K562 (cell line): ENCODE results near the gene KIF26A. TPM values are rescaled to one million over a fixed set of nuclear protein-coding genes. Genes with fewer than 3 reads are reported as not detected.

Experiments
- ATAC-seq: fragments of 200-7000 bp; cut with Tn5 transposase; 3 replicates; pipeline ENCODE4 v1.9.1; 2020; ENCODE audit warnings: moderate library complexity
- BruUV-seq: library from RNA; stranded (reverse); fragments of 400-500 nt; replicated peaks from 2 replicates; lab custom pipeline; 2021; lab: Mats Ljungman, UMichigan
- CTCF ChIA-PET: fragments of 300-600 bp; formaldehyde crosslinking; extraction: SDS; loops from one replicate; lab custom pipeline; 2021; ENCODE audit warnings: low intra/inter-chr PET ratio; lab: Yijun Ruan, JAX
- POLR2A ChIA-PET: fragments of 300-600, 350-650 bp; sonication (Branson Sonifier 250); formaldehyde crosslinking; extraction: SDS; loops from one replicate; lab custom pipeline; 2021; ENCODE audit warnings: antibody characterized with exemption, inconsistent platforms; lab: Yijun Ruan, JAX
- DNase-seq, 4 experiments: peaks; one replicate each; pipeline versions ENCODE4 v3.0.0 to v3.0.0-alpha.2; 2011 to 2018; ENCODE audit warnings: low spot score in 3 of 4, mixed read lengths in 3 of 4; ENCODE audit errors: extremely low read depth in 1 of 4
- FAIRE-seq: peaks from 2 replicates; lab custom pipeline; 2011; peaks lifted over from hg19 to GRCh38; lab: Jason Lieb, UNC
- H2AFZ ChIP-seq: 2 replicates; pipeline ENCODE4 v1.6.0; 2011; ENCODE audit warnings: low read depth, low read length, control low read depth, inconsistent platforms
- H3K27ac ChIP-seq: fragments of 200-600 bp; 3 replicates; pipeline ENCODE4 v1.8.0; 2011; ENCODE audit warnings: low read depth, mild to moderate bottlenecking, control low read depth, inconsistent platforms, low read length, moderate library complexity, mixed read lengths; ENCODE audit errors: extremely low read depth
- H3K27me3 ChIP-seq, 2 experiments: fragments of 300-600 bp in 1 of 2; 2 replicates in 1 of 2; 3 replicates in 1 of 2; pipeline versions ENCODE4 v1.6.0 to v1.8.0; 2011; ENCODE audit warnings: inconsistent platforms in 2 of 2, low read length in 2 of 2, mild to moderate bottlenecking in 1 of 2, mixed read lengths in 1 of 2, moderate library complexity in 1 of 2; ENCODE audit not compliant: control insufficient read depth in 2 of 2, insufficient read depth in 2 of 2
- H3K36me3 ChIP-seq: fragments of 300-600 bp; 3 replicates; pipeline ENCODE4 v1.8.0; 2011; ENCODE audit warnings: mild to moderate bottlenecking, low read length, inconsistent platforms; ENCODE audit not compliant: control insufficient read depth, insufficient read depth
- H3K4me1 ChIP-seq, 2 experiments: fragments of 200-600 bp in 1 of 2; replicated peaks in 1 of 2; 2 replicates in 1 of 2; 3 replicates in 1 of 2; pipeline versions ENCODE4 v1.5.1 to v1.8.0; 2011; ENCODE audit warnings: inconsistent platforms in 2 of 2, low read length in 2 of 2, mild to moderate bottlenecking in 1 of 2, mixed read lengths in 1 of 2, moderate library complexity in 1 of 2; ENCODE audit not compliant: control insufficient read depth in 2 of 2, insufficient read depth in 2 of 2
- H3K4me2 ChIP-seq: 2 replicates; pipeline ENCODE4 v1.6.1; 2011; ENCODE audit warnings: low read length, control low read depth, inconsistent platforms, mixed read lengths; ENCODE audit not compliant: insufficient read depth
- H3K4me3 ChIP-seq: fragments of 200-600 bp; sonication (generic), shearing (Covaris generic); 2 replicates; pipeline ENCODE4 v1.5.1; 2016; ENCODE audit warnings: control low read depth, inconsistent platforms
- H3K79me2 ChIP-seq: fragments of 200-600 bp; 3 replicates; pipeline ENCODE4 v1.8.0; 2011; ENCODE audit warnings: low read length, inconsistent platforms; ENCODE audit not compliant: control insufficient read depth, insufficient read depth
- H3K9ac ChIP-seq, 2 experiments: 2 replicates each; pipeline versions ENCODE4 v1.6.0 to v1.6.1; 2011; ENCODE audit warnings: low read depth in 2 of 2, low read length in 2 of 2, control low read depth in 1 of 2, inconsistent platforms in 1 of 2, mild to moderate bottlenecking in 1 of 2, mixed read lengths in 1 of 2; ENCODE audit not compliant: insufficient read depth in 1 of 2
- H3K9me1 ChIP-seq: one replicate; pipeline ENCODE4 v1.6.0; 2011; ENCODE audit warnings: inconsistent platforms, mild to moderate bottlenecking, low read length, moderate library complexity; ENCODE audit not compliant: control insufficient read depth, insufficient read depth
- H3K9me3 ChIP-seq: replicated peaks from 2 replicates; pipeline ENCODE4 v1.5.1; 2011; ENCODE audit warnings: low read depth, low read length, inconsistent platforms; ENCODE audit not compliant: control insufficient read depth, insufficient read depth
- H4K20me1 ChIP-seq: replicated peaks from 2 replicates; pipeline ENCODE4 v1.6.1; 2011; ENCODE audit warnings: low read length, inconsistent platforms, mixed read lengths; ENCODE audit not compliant: control insufficient read depth, insufficient read depth
- KDM1A ChIP-seq, 2 experiments: fragments of 450-650 bp; IDR thresholded peaks; 2 replicates each; pipeline ENCODE4 v1.6.1; 2016; ENCODE audit warnings: mild to moderate bottlenecking in 2 of 2
- WGBS: fragments of 100-300 bp; shearing (Covaris generic); methylation state at CpG from one replicate; pipeline ENCODE4 v1.1.6; 2016; ENCODE audit warnings: low coverage, mixed read lengths; ENCODE audit not compliant: insufficient coverage; ENCODE audit errors: missing lambda C conversion rate; 5-methylcytosine and 5-hydroxymethylcytosine counted together
- in situ Hi-C: fragments of 300-500 bp; cut with MboI; formaldehyde crosslinking; loops from 4 replicates; pipeline ENCODE4 v1.15.0; 2018; ENCODE audit warnings: inconsistent platforms, mixed read lengths
- intact Hi-C: fragments of 100-400 bp; cut with micrococcal nuclease; formaldehyde crosslinking; loops from 2 replicates; pipeline ENCODE4 v1.14.2; 2022
- polyA plus RNA-seq, 8 experiments: library from polyadenylated mRNA; depleted of rRNA in 4 of 8; stranded (reverse) in 5 of 8; unstranded in 3 of 8; fragments of >200 nt; fragmentation: Nextera tagmentation in 2 of 8; fragmentation: Illumina TruSeq in 1 of 8; extraction: Ambion mirVana in 2 of 8; extraction: Trizol in 1 of 8; gene quantifications; 2 replicates each; pipeline versions ENCODE4 v1.2.1 to v1.2.3, GENCODE V29; 2011 to 2014; ENCODE audit warnings: inconsistent platforms in 1 of 8, missing spikeins in 1 of 8
- total RNA-seq, 7 experiments: library from RNA; depleted of rRNA in 6 of 7; stranded (reverse); fragments of >200 nt in 6 of 7; fragmentation: Illumina TruSeq in 2 of 7; extraction: Trizol in 2 of 7; gene quantifications; 2 replicates each; pipeline versions ENCODE4 v1.2.1 to v1.2.3, GENCODE V29; 2011 to 2021; ENCODE audit warnings: low replicate concordance in 1 of 7
- TF ChIP-seq, protein P1 (sequence below): fragments of 250-450 bp; sonication (Bioruptor Pico); IDR thresholded peaks from 2 replicates; pipeline ENCODE4 v1.8.0; 2021; ENCODE audit warnings: moderate library complexity, mild to moderate bottlenecking, inconsistent platforms

KIF26A gene
- total and polyA plus RNA-seq, 9 of the 15 experiments (the other 6 are each of a cell fraction or from before 2014, with no cell fraction given): 0.04 TPM; not detected in 8

- H3K4me3 ChIP-seq: no peak overlapping the region
- no peak for ATAC-seq
- H3K9ac ChIP-seq: no peak overlapping the region
- intact Hi-C loops (no loop called here), in situ Hi-C loops (no loop called here)
- FAIRE-seq: no peak
- TF ChIP-seq KDM1A (IDR thresholded peaks at IDR 0.05): peak in 1 of 2 experiments; percentile 58; a peak in 1 of 4 replicates
- TF ChIP-seq, protein P1, sequence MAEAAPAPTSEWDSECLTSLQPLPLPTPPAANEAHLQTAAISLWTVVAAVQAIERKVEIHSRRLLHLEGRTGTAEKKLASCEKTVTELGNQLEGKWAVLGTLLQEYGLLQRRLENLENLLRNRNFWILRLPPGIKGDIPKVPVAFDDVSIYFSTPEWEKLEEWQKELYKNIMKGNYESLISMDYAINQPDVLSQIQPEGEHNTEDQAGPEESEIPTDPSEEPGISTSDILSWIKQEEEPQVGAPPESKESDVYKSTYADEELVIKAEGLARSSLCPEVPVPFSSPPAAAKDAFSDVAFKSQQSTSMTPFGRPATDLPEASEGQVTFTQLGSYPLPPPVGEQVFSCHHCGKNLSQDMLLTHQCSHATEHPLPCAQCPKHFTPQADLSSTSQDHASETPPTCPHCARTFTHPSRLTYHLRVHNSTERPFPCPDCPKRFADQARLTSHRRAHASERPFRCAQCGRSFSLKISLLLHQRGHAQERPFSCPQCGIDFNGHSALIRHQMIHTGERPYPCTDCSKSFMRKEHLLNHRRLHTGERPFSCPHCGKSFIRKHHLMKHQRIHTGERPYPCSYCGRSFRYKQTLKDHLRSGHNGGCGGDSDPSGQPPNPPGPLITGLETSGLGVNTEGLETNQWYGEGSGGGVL: no peak
- 4% methylated on average over 13 of the region's 24 CpGs for WGBS
- no peaks in the 10 kb centered on the region for H4K20me1 ChIP-seq
- no peak overlapping the region for H3K4me2 ChIP-seq
- H2AFZ ChIP-seq: no peak overlapping the region
- no TSS peak for BruUV-seq
- no peaks in the 10 kb centered on the region for H3K27me3 ChIP-seq
- CTCF ChIA-PET: no interaction called here
- no peaks in the 10 kb centered on the region for H3K9me1 ChIP-seq
- H3K79me2 ChIP-seq: no peaks in the 10 kb centered on the region
- no peaks in the 10 kb centered on the region for H3K9me3 ChIP-seq
- H3K36me3 ChIP-seq: no peaks in the 10 kb centered on the region
- no peaks in the 10 kb centered on the region for H3K4me1 ChIP-seq
- POLR2A ChIA-PET: no interaction called here
- no peak overlapping the region for H3K27ac ChIP-seq
- no peak for DNase-seq
These were observed 51.4 kb downstream of the KIF26A start for GRCh38 chr14:104189629-104190335.
